ENCODE results near the gene VSX2.

- TF ChIP-seq EP300 (IDR thresholded peaks at IDR 0.05), result no peak
- TF ChIP-seq CTCF (IDR thresholded peaks at IDR 0.05), result no peak
- TF ChIP-seq POLR2A (IDR thresholded peaks at IDR 0.05), result no peak
Observed at GRCh38 chr14:74242780-74243042, 3.5 kb downstream of the VSX2 start.

Measured in sigmoid colon (tissue), 4 donors.